Thoracic aorta (tissue), 2 donors: ENCODE data around the gene FDX2. TPM values are rescaled to one million over a fixed set of nuclear protein-coding genes. Genes with fewer than 3 reads are reported as not detected.

ENCODE experiments used
- ATAC-seq: fragments of 150-250 bp; one replicate; pipeline ENCODE4 v1.8.0; 2017; ENCODE audit warnings: low read depth; ENCODE audit not compliant: insufficient number of reproducible peaks, low FRiP score
- DNase-seq: peaks from one replicate; pipeline ENCODE4 v3.0.0-alpha.2; 2020; ENCODE audit warnings: low spot score
- H3K27ac ChIP-seq, 2 donors: fragments of 200-600 bp; sonication (generic); 1 replicate in 1 of 2; 2 replicates in 1 of 2; pipeline ENCODE4 v1.5.1; 2016; ENCODE audit warnings: mild to moderate bottlenecking in 2 of 2, moderate library complexity in 2 of 2
- H3K27me3 ChIP-seq: fragments of 200-600 bp; sonication (generic); replicated peaks from 2 replicates; pipeline ENCODE4 v1.6.0; 2016; ENCODE audit warnings: mild to moderate bottlenecking; ENCODE audit not compliant: insufficient read depth
- H3K36me3 ChIP-seq: fragments of 200-600 bp; sonication (generic); one replicate; pipeline ENCODE4 v1.5.1; 2016
- H3K4me1 ChIP-seq, 2 donors: fragments of 200-600 bp; sonication (generic); 1 replicate in 1 of 2; 2 replicates in 1 of 2; pipeline versions ENCODE4 v1.5.1 to v1.6.0; 2016; ENCODE audit warnings: low read depth in 2 of 2, mild to moderate bottlenecking in 1 of 2; ENCODE audit not compliant: control insufficient read depth in 1 of 2
- H3K4me3 ChIP-seq: fragments of 200-600 bp; sonication (generic); 2 replicates; pipeline ENCODE4 v1.5.1; 2016; ENCODE audit warnings: mild to moderate bottlenecking
- H3K9me3 ChIP-seq: fragments of 200-600 bp; sonication (generic); 2 replicates; pipeline ENCODE4 v1.5.1; 2016
- total RNA-seq, 2 donors: library from RNA; depleted of rRNA; stranded (reverse); fragments of >200 nt; gene quantifications; one replicate each; pipeline versions ENCODE4 v1.1.0 to v1.2.3, GENCODE V29; 2016
- TF ChIP-seq, protein P1 (sequence below): fragments of 200-600 bp; sonication (generic); IDR thresholded peaks from one replicate; pipeline ENCODE4 v1.5.1; 2019; ENCODE audit warnings: antibody characterized with exemption

Gene FDX2
- total RNA-seq, 2 donors from 2014 or later = 13.4 to 35.8 TPM

- Histone ChIP-seq H3K27me3 (peaks cover 9% of the 10 kb centered on the region), H3K27ac (peak overlapping the region; percentile 59 to 68), H3K4me1 (peaks cover 0 to 13% of the 10 kb centered on the region in 2 donors), H3K9me3 (no peaks in the 10 kb centered on the region), H3K4me3 (peak overlapping the region; percentile 69), H3K36me3 (no peaks in the 10 kb centered on the region)
- DNase-seq = no peak
- TF ChIP-seq, protein P1, sequence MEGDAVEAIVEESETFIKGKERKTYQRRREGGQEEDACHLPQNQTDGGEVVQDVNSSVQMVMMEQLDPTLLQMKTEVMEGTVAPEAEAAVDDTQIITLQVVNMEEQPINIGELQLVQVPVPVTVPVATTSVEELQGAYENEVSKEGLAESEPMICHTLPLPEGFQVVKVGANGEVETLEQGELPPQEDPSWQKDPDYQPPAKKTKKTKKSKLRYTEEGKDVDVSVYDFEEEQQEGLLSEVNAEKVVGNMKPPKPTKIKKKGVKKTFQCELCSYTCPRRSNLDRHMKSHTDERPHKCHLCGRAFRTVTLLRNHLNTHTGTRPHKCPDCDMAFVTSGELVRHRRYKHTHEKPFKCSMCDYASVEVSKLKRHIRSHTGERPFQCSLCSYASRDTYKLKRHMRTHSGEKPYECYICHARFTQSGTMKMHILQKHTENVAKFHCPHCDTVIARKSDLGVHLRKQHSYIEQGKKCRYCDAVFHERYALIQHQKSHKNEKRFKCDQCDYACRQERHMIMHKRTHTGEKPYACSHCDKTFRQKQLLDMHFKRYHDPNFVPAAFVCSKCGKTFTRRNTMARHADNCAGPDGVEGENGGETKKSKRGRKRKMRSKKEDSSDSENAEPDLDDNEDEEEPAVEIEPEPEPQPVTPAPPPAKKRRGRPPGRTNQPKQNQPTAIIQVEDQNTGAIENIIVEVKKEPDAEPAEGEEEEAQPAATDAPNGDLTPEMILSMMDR = peak; percentile 92
- no peak for ATAC-seq
These were observed 46.3 kb downstream of the FDX2 start for GRCh38 chr19:10269333-10270179.

DNA sequence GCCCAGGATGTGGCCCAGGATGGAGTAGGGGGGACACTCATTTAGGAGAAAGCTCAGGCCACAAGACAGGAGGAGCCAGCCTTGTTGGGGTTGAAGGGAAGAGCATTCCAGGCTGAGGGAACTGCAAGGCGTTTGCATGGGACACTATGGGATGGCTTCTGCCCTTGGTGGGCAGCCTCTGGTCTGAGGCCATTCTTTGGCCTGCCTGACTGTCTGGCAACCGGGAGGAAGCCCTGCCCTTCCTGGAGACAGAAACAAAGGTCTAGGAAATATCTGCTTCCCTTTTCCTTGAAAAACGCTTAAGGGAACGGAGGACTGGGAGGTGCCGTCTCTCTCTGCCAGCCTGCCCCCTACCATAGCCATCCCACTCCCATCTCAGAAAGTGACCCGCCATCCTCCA lies 47.7 kb downstream of the FDX2 start:
- TF ChIP-seq, protein P1 = no peak
- Histone ChIP-seq H3K9me3 (no peaks in the 10 kb centered on the region), H3K36me3 (no peaks in the 10 kb centered on the region), H3K4me1 (peaks cover 0 to 13% of the 10 kb centered on the region in 2 donors), H3K27ac (peak overlapping the region in 1 of 2 donors; percentile 47), H3K4me3 (no peak overlapping the region), H3K27me3 (peaks cover 9% of the 10 kb centered on the region)
- no peak for DNase-seq
- ATAC-seq = no peak

DNA sequence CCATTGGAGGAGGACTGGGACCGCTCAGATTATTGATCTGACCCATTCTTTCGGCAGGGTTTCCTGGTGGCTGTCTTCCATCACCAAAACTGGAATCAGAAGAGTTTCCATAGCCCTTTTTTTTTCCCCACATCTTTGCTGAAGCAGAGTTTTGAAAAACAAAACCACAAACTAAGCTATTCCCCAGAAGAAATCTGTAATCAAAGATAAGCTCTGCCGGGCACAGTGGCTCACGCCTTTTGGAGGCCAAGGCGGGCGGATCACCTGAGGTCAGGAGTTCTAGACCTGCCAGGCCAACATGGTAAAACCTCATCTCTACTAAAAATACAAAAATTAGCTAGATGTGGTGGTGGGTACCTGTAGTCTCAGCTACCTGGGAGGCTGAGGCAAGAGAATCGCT lies 49.1 kb downstream of the FDX2 start:
- Histone ChIP-seq H3K9me3 (no peaks in the 10 kb centered on the region), H3K27ac (no peak overlapping the region), H3K36me3 (no peaks in the 10 kb centered on the region), H3K4me1 (peaks cover 0 to 13% of the 10 kb centered on the region in 2 donors), H3K27me3 (peaks cover 9% of the 10 kb centered on the region), H3K4me3 (no peak overlapping the region)
- ATAC-seq (no peak), DNase-seq (no peak)
- TF ChIP-seq, protein P1 = no peak

DNA sequence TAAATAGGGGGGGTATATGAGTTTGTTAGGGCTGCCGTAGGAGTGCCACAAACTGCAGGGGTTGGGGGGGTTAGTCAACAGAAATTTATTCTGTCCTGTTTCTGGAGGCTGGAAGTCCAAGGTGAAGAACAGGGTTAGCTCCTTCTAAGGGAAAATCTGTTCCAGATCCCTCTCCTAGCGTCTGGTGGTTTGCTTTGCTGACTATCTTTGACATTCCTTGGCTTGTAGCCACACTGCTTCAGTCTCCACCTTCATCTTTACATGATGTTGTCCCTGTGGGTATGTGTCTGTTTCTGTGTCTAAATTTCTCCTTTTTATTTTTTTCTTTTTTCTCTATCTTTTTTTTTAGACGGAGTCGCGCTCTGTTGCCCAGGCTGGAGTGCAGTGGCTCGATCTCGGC lies 53.0 kb downstream of the FDX2 start:
- ATAC-seq = no peak
- Histone ChIP-seq H3K9me3 (no peaks in the 10 kb centered on the region), H3K27ac (no peak overlapping the region), H3K27me3 (no peaks in the 10 kb centered on the region), H3K36me3 (peaks cover 8% of the 10 kb centered on the region), H3K4me1 (no peaks in the 10 kb centered on the region), H3K4me3 (no peak overlapping the region)
- DNase-seq = no peak
- TF ChIP-seq, protein P1 = no peak

GRCh38 chr19:10260141-10260584 lies 55.7 kb downstream of the FDX2 start:
- Histone ChIP-seq H3K27me3 (no peaks in the 10 kb centered on the region), H3K27ac (no peak overlapping the region), H3K4me3 (no peak overlapping the region), H3K9me3 (no peaks in the 10 kb centered on the region), H3K4me1 (no peaks in the 10 kb centered on the region), H3K36me3 (peaks cover 28% of the 10 kb centered on the region)
- DNase-seq (no peak), ATAC-seq (no peak)
- TF ChIP-seq, protein P1 = no peak

Other genes starting within 250 kb of the FDX2 start
- gene SHFL, start 229.7 kb downstream of the FDX2 start, total RNA-seq = 10 to 100 TPM; 42.5 to 56.5 TPM
- gene ANGPTL6, start 213.3 kb downstream of the FDX2 start, total RNA-seq = not detected
- 10 to 100 TPM; 14.6 to 39.0 TPM for gene PPAN, start 209.7 kb downstream of the FDX2 start, total RNA-seq
- gene P2RY11, start 204.3 kb downstream of the FDX2 start, total RNA-seq = 10 to 100 TPM in 1 of 2 donors, 1 to 10 TPM in 1; 4.5 to 11.6 TPM
- gene EIF3G, start 196.1 kb downstream of the FDX2 start, total RNA-seq = 100 to 1,000 TPM; 194 to 212 TPM
- gene DNMT1, start 121.1 kb downstream of the FDX2 start, total RNA-seq = 10 to 100 TPM; 57.5 to 61.2 TPM
- 10 to 100 TPM in 1 of 2 donors, 1 to 10 TPM in 1; 8.3 to 15.6 TPM for gene S1PR2, start 84.7 kb downstream of the FDX2 start, total RNA-seq
- 10 to 100 TPM; 28.4 to 29.9 TPM for gene MRPL4, start 63.8 kb downstream of the FDX2 start, total RNA-seq
- 100 to 1,000 TPM in 1 of 2 donors, 10 to 100 TPM in 1; 41.4 to 160 TPM for gene ICAM1, start 44.9 kb downstream of the FDX2 start, total RNA-seq
- 1 to 10 TPM in 1 of 2 donors, under 1 TPM in 1; 0.95 to 2.0 TPM for gene ICAM4, start 29.1 kb downstream of the FDX2 start, total RNA-seq
- under 1 TPM; 0.41 to 0.49 TPM for gene ICAM5, start 26.1 kb downstream of the FDX2 start, total RNA-seq
- 1 to 10 TPM in 1 of 2 donors, not detected in 1; 5.3 TPM for gene ZGLP1, start 6.2 kb downstream of the FDX2 start, total RNA-seq
- 10 to 100 TPM; 31.8 to 33.4 TPM for gene RAVER1, start 17.5 kb upstream of the FDX2 start, total RNA-seq
- gene ICAM3, start 23.6 kb upstream of the FDX2 start, total RNA-seq = 1 to 10 TPM; 3.5 to 8.0 TPM
- gene TYK2, start 64.6 kb upstream of the FDX2 start, total RNA-seq = 10 to 100 TPM; 79.3 to 96.7 TPM
- gene CDC37, start 87.5 kb upstream of the FDX2 start, total RNA-seq = 100 to 1,000 TPM; 133 to 166 TPM
- gene PDE4A, start 104.5 kb upstream of the FDX2 start, total RNA-seq = 10 to 100 TPM; 24.9 to 25.5 TPM
- gene KEAP1, start 187.3 kb upstream of the FDX2 start, total RNA-seq = 10 to 100 TPM; 42.0 to 57.3 TPM
- 1 to 10 TPM; 2.4 to 8.7 TPM for gene S1PR5, start 201.4 kb upstream of the FDX2 start, total RNA-seq
- 10 to 100 TPM; 17.1 to 30.5 TPM for gene ATG4D, start 227.9 kb upstream of the FDX2 start, total RNA-seq
- gene KRI1, start 250.0 kb upstream of the FDX2 start, total RNA-seq = 10 to 100 TPM; 14.4 to 37.7 TPM